Measurements from ENCODE around the gene SEMA3A. TPM values are rescaled to one million over a fixed set of nuclear protein-coding genes. Genes with fewer than 3 reads are reported as not detected.

Gene SEMA3A
- total and polyA plus RNA-seq, 4 donors = 0.08 to 11.0 (median 5.7) TPM; not detected in 1

GRCh38 chr7:84139986-84140729 is 54.4 kb downstream of the SEMA3A start:
- H3K27ac ChIP-seq (ENCODE audit: low read depth in 1 of 2, low read length in 2 of 2) = no peak overlapping the region
- H3K36me3 ChIP-seq (ENCODE audit: control insufficient read depth in 1 of 2, insufficient read depth in 2 of 2, low read length in 1 of 2) = no peaks in the 10 kb centered on the region
- 74 to 81% methylated on average over 2 of the region's 2 CpGs for WGBS, 2 donors
- DNase-seq = no peak
- H3K9me3 ChIP-seq (ENCODE audit: control insufficient read depth, low read length) = no peaks in the 10 kb centered on the region
- H3K4me1 ChIP-seq (ENCODE audit: control insufficient read depth in 1 of 2, insufficient read depth in 2 of 2, low read length in 2 of 2) = no peaks in the 10 kb centered on the region
- no peaks in the 10 kb centered on the region for H3K27me3 ChIP-seq (ENCODE audit: control insufficient read depth in 1 of 2, insufficient read depth in 2 of 2, low read length in 1 of 2)
- ATAC-seq (ENCODE audit: low FRiP score) = no peak
- H3K4me3 ChIP-seq (ENCODE audit: low read length in 2 of 2) = no peak overlapping the region
- intact Hi-C loops (cut with DNase I) = no loop called here

- no peak for DNase-seq
- no peaks in the 10 kb centered on the region for H3K4me1 ChIP-seq (ENCODE audit: control insufficient read depth in 1 of 2, insufficient read depth in 2 of 2, low read length in 2 of 2)
- no peaks in the 10 kb centered on the region for H3K36me3 ChIP-seq (ENCODE audit: control insufficient read depth in 1 of 2, insufficient read depth in 2 of 2, low read length in 1 of 2)
- no peak overlapping the region for H3K4me3 ChIP-seq (ENCODE audit: low read length in 2 of 2)
- H3K27me3 ChIP-seq (ENCODE audit: control insufficient read depth in 1 of 2, insufficient read depth in 2 of 2, low read length in 1 of 2) = no peaks in the 10 kb centered on the region
- no peak for ATAC-seq (ENCODE audit: low FRiP score)
- no peaks in the 10 kb centered on the region for H3K9me3 ChIP-seq (ENCODE audit: control insufficient read depth, low read length)
- WGBS, 2 donors = 73 to 74% methylated on average over 3 of the region's 3 CpGs
- H3K27ac ChIP-seq (ENCODE audit: low read depth in 1 of 2, low read length in 2 of 2) = no peak overlapping the region
- intact Hi-C loops (cut with DNase I) = no loop called here
These were observed 56.2 kb downstream of the SEMA3A start for GRCh38 chr7:84138411-84138810.

GRCh38 chr7:84137812-84138211 is 56.8 kb downstream of the SEMA3A start:
- Histone ChIP-seq H3K27ac (ENCODE audit: low read depth in 1 of 2, low read length in 2 of 2) (no peak overlapping the region), H3K36me3 (ENCODE audit: control insufficient read depth in 1 of 2, insufficient read depth in 2 of 2, low read length in 1 of 2) (no peaks in the 10 kb centered on the region), H3K4me3 (ENCODE audit: low read length in 2 of 2) (no peak overlapping the region), H3K4me1 (ENCODE audit: control insufficient read depth in 1 of 2, insufficient read depth in 2 of 2, low read length in 2 of 2) (no peaks in the 10 kb centered on the region), H3K27me3 (ENCODE audit: control insufficient read depth in 1 of 2, insufficient read depth in 2 of 2, low read length in 1 of 2) (no peaks in the 10 kb centered on the region), H3K9me3 (ENCODE audit: control insufficient read depth, low read length) (no peaks in the 10 kb centered on the region)
- intact Hi-C loops (cut with DNase I) = no loop called here
- DNase-seq = no peak
- no peak for ATAC-seq (ENCODE audit: low FRiP score)

GRCh38 chr7:84136809-84137208 is 57.8 kb downstream of the SEMA3A start:
- Histone ChIP-seq H3K4me3 (ENCODE audit: low read length in 2 of 2) (no peak overlapping the region), H3K9me3 (ENCODE audit: control insufficient read depth, low read length) (no peaks in the 10 kb centered on the region), H3K27me3 (ENCODE audit: control insufficient read depth in 1 of 2, insufficient read depth in 2 of 2, low read length in 1 of 2) (no peaks in the 10 kb centered on the region), H3K4me1 (ENCODE audit: control insufficient read depth in 1 of 2, insufficient read depth in 2 of 2, low read length in 2 of 2) (no peaks in the 10 kb centered on the region), H3K27ac (ENCODE audit: low read depth in 1 of 2, low read length in 2 of 2) (no peak overlapping the region), H3K36me3 (ENCODE audit: control insufficient read depth in 1 of 2, insufficient read depth in 2 of 2, low read length in 1 of 2) (no peaks in the 10 kb centered on the region)
- ATAC-seq (ENCODE audit: low FRiP score) (no peak), DNase-seq (no peak)
- 90 to 94% methylated on average over 3 of the region's 3 CpGs for WGBS, 2 donors
- intact Hi-C loops (cut with DNase I) = no loop called here

GRCh38 chr7:84136336-84136735 is 58.3 kb downstream of the SEMA3A start:
- ATAC-seq (ENCODE audit: low FRiP score) = no peak
- Histone ChIP-seq H3K27ac (ENCODE audit: low read depth in 1 of 2, low read length in 2 of 2) (no peak overlapping the region), H3K4me1 (ENCODE audit: control insufficient read depth in 1 of 2, insufficient read depth in 2 of 2, low read length in 2 of 2) (no peaks in the 10 kb centered on the region), H3K4me3 (ENCODE audit: low read length in 2 of 2) (no peak overlapping the region), H3K27me3 (ENCODE audit: control insufficient read depth in 1 of 2, insufficient read depth in 2 of 2, low read length in 1 of 2) (no peaks in the 10 kb centered on the region), H3K36me3 (ENCODE audit: control insufficient read depth in 1 of 2, insufficient read depth in 2 of 2, low read length in 1 of 2) (no peaks in the 10 kb centered on the region), H3K9me3 (ENCODE audit: control insufficient read depth, low read length) (no peaks in the 10 kb centered on the region)
- WGBS, 2 donors = 56 to 59% methylated on average over 3 of the region's 3 CpGs
- intact Hi-C loops (cut with DNase I) = no loop called here
- no peak for DNase-seq

GRCh38 chr7:84134169-84134568 is 60.4 kb downstream of the SEMA3A start:
- ATAC-seq (ENCODE audit: low FRiP score) = no peak
- Histone ChIP-seq H3K27me3 (ENCODE audit: control insufficient read depth in 1 of 2, insufficient read depth in 2 of 2, low read length in 1 of 2) (no peaks in the 10 kb centered on the region), H3K27ac (ENCODE audit: low read depth in 1 of 2, low read length in 2 of 2) (no peak overlapping the region), H3K4me3 (ENCODE audit: low read length in 2 of 2) (no peak overlapping the region), H3K36me3 (ENCODE audit: control insufficient read depth in 1 of 2, insufficient read depth in 2 of 2, low read length in 1 of 2) (no peaks in the 10 kb centered on the region), H3K9me3 (ENCODE audit: control insufficient read depth, low read length) (no peaks in the 10 kb centered on the region), H3K4me1 (ENCODE audit: control insufficient read depth in 1 of 2, insufficient read depth in 2 of 2, low read length in 2 of 2) (no peaks in the 10 kb centered on the region)
- intact Hi-C loops (cut with DNase I) = no loop called here
- 90 to 91% methylated on average over 1 of the region's 1 CpG for WGBS, 2 donors
- no peak for DNase-seq

GRCh38 chr7:84125654-84126053 is 68.9 kb downstream of the SEMA3A start:
- ATAC-seq (ENCODE audit: low FRiP score) (no peak), DNase-seq (no peak)
- no peaks in the 10 kb centered on the region for H3K27me3 ChIP-seq (ENCODE audit: control insufficient read depth in 1 of 2, insufficient read depth in 2 of 2, low read length in 1 of 2)
- H3K27ac ChIP-seq (ENCODE audit: low read depth in 1 of 2, low read length in 2 of 2) = no peak overlapping the region
- H3K36me3 ChIP-seq (ENCODE audit: control insufficient read depth in 1 of 2, insufficient read depth in 2 of 2, low read length in 1 of 2) = no peaks in the 10 kb centered on the region
- intact Hi-C loops (cut with DNase I) = no loop called here
- no peaks in the 10 kb centered on the region for H3K9me3 ChIP-seq (ENCODE audit: control insufficient read depth, low read length)
- H3K4me1 ChIP-seq (ENCODE audit: control insufficient read depth in 1 of 2, insufficient read depth in 2 of 2, low read length in 2 of 2) = no peaks in the 10 kb centered on the region
- H3K4me3 ChIP-seq (ENCODE audit: low read length in 2 of 2) = no peak overlapping the region
- 81 to 87% methylated on average over 2 of the region's 2 CpGs for WGBS, 2 donors

GRCh38 chr7:84123965-84124547 is 70.5 kb downstream of the SEMA3A start:
- Histone ChIP-seq H3K27me3 (ENCODE audit: control insufficient read depth in 1 of 2, insufficient read depth in 2 of 2, low read length in 1 of 2) (no peaks in the 10 kb centered on the region), H3K4me1 (ENCODE audit: control insufficient read depth in 1 of 2, insufficient read depth in 2 of 2, low read length in 2 of 2) (no peaks in the 10 kb centered on the region), H3K36me3 (ENCODE audit: control insufficient read depth in 1 of 2, insufficient read depth in 2 of 2, low read length in 1 of 2) (no peaks in the 10 kb centered on the region), H3K4me3 (ENCODE audit: low read length in 2 of 2) (no peak overlapping the region), H3K9me3 (ENCODE audit: control insufficient read depth, low read length) (no peaks in the 10 kb centered on the region), H3K27ac (ENCODE audit: low read depth in 1 of 2, low read length in 2 of 2) (no peak overlapping the region)
- intact Hi-C loops (cut with DNase I) = no loop called here
- no peak for DNase-seq
- 49 to 50% methylated on average over 5 of the region's 5 CpGs for WGBS, 2 donors
- ATAC-seq (ENCODE audit: low FRiP score) = no peak

All from aorta (tissue), 5 donors.